Upper lobe of right lung (tissue), 1 donor: ENCODE results near the gene PGM5. TPM values are rescaled to one million over a fixed set of nuclear protein-coding genes. Genes with fewer than 3 reads are reported as not detected.
A peak's percentile ranks its signal among the peaks of the same experiment; 100 is the strongest.

Experiments used
- ATAC-seq: fragments of 200-7000 bp; cut with Tn5 transposase; one replicate; pipeline ENCODE4 v1.9.1; 2020; ENCODE audit warnings: mild to moderate bottlenecking, moderate library complexity
- DNase-seq: peaks from one replicate; pipeline ENCODE4 v3.0.0-alpha.2; 2020
- H3K27ac ChIP-seq: fragments of 200-600 bp; one replicate; pipeline ENCODE4 v1.8.0; 2022
- H3K27me3 ChIP-seq: fragments of 200-600 bp; one replicate; pipeline ENCODE4 v1.8.0; 2022; ENCODE audit warnings: mild to moderate bottlenecking
- H3K36me3 ChIP-seq: fragments of 200-600 bp; one replicate; pipeline ENCODE4 v1.8.0; 2022
- H3K4me1 ChIP-seq: fragments of 200-600 bp; one replicate; pipeline ENCODE4 v1.8.0; 2022
- H3K4me3 ChIP-seq: fragments of 200-600 bp; one replicate; pipeline ENCODE4 v1.8.0; 2022; ENCODE audit warnings: mild to moderate bottlenecking
- H3K9me3 ChIP-seq: fragments of 200-600 bp; one replicate; pipeline ENCODE4 v1.8.0; 2022
- intact Hi-C: fragments of 100-400 bp; cut with DNase I; formaldehyde crosslinking; loops from one replicate; pipeline ENCODE4 v1.11.0; 2022
- total RNA-seq: library from RNA; stranded (reverse); fragmentation: NEBNext Ultra II Directional; extraction: Animal tissue kit (Norgen Biotek cat#: 25700); gene quantifications from one replicate; pipeline ENCODE4 v1.2.1, GENCODE V29; 2021
- TF ChIP-seq, protein P1 (sequence below): fragments of 200-600 bp; IDR thresholded peaks from one replicate; pipeline ENCODE4 v1.8.0; 2022; ENCODE audit warnings: antibody characterized with exemption
- donor health status: DM: no; HTN: yes; CAD: no; lungs with severe emphysema.

Gene PGM5
- total RNA-seq, 1 donor from 2014 or later = 25.0 TPM

DNA sequence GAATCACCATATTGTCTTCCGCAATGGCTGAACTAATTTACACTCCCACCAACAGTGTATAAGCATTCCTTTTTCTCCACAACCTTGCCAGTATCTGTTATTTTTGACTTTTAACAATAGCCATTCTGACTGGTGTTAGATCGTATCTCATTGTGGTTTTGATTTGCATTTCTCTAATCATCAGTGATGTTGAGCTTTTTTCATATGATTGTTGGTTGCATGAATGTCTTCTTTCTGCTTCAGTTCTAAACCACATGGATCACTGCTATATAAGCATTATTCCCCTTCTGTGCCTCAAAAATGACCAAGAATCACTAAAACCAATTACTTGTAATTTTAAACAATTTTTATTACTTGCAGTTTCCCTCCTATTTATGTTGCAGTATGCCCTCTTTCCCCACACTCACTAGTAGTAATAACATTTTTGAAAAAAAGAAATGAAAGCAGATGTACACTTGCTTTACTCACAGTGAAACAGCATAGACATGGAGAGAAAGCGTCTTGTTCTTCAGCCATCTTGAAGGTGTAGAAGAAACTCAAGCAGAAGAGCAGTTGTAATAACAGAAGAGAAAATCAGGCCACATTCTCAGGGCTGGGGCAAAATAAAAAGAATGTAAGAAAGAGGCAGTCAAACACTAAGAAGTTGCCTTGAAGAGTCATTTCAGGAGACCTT, 188.8 kb downstream of the PGM5 start:
- DNase-seq (no peak), ATAC-seq (no peak)
- Histone ChIP-seq H3K4me1 (peaks cover 8% of the 10 kb centered on the region), H3K4me3 (no peak overlapping the region), H3K9me3 (no peaks in the 10 kb centered on the region), H3K27ac (no peak overlapping the region), H3K27me3 (no peaks in the 10 kb centered on the region), H3K36me3 (no peaks in the 10 kb centered on the region)
- TF ChIP-seq, protein P1, sequence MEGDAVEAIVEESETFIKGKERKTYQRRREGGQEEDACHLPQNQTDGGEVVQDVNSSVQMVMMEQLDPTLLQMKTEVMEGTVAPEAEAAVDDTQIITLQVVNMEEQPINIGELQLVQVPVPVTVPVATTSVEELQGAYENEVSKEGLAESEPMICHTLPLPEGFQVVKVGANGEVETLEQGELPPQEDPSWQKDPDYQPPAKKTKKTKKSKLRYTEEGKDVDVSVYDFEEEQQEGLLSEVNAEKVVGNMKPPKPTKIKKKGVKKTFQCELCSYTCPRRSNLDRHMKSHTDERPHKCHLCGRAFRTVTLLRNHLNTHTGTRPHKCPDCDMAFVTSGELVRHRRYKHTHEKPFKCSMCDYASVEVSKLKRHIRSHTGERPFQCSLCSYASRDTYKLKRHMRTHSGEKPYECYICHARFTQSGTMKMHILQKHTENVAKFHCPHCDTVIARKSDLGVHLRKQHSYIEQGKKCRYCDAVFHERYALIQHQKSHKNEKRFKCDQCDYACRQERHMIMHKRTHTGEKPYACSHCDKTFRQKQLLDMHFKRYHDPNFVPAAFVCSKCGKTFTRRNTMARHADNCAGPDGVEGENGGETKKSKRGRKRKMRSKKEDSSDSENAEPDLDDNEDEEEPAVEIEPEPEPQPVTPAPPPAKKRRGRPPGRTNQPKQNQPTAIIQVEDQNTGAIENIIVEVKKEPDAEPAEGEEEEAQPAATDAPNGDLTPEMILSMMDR = no peak
- intact Hi-C loops = no loop called here

DNA sequence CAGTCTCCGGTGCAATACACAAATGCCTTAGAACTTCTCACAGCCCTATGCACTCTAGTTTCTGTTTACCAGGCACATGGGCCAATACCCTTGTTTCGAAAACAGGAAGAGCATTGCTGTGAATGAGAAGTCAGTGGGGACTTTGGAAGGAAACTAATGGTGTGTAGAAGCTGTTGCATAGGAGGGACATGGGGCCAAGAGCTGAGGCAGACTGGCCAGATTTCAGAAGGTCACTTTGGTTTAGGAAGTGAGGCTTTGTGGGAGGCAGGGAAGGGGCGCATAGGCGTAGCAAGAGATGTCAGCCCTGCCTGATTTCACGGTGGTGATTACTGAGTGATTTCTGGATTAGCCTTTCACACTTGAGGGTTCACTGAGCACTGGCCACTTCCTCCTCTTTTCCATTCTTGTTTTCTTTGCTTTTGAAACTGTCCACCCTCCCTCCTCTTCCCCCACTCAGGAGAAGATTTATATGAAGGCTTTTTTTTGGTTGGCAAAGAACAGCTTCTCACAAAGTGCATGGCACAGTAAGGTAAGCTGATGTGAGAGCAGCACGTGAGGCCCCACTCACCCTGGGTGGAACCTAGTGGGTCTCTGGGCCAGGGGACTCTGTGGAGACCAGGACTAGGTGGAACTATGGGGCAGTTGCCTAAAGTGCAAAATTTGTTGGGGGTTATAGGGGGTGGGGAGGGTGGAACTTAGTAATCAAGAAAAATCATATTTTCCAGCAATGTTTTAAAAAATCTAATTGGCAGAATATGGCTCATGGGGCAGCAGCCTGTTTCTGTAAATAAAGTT, 190.4 kb downstream of the PGM5 start:
- Histone ChIP-seq H3K4me1 (peaks cover under 1% of the 10 kb centered on the region), H3K27me3 (no peaks in the 10 kb centered on the region), H3K27ac (peak overlapping the region; percentile 67), H3K4me3 (no peak overlapping the region), H3K36me3 (no peaks in the 10 kb centered on the region), H3K9me3 (no peaks in the 10 kb centered on the region)
- TF ChIP-seq, protein P1 = no peak
- ATAC-seq (peak; percentile 87), DNase-seq (no peak)
- intact Hi-C loops = no loop called here

DNA sequence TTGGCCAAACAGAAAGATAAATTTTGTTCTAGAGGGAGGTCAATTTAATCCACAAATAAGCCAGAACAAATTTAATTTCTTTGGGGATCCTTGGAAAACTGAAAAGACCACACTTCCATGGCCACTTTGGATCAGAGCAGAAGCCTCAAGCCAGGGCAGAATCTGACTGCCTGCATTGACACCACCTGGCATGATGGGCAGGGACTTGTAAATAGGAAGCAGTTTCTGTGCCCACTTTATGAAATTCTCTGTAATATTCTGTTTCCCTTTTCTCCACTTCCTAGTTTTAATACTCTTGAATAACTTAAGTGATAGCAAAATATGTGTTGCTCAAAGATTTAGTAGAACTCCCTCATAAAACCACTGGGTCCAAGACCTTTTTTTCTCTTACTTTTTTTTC, 191.0 kb downstream of the PGM5 start:
- Histone ChIP-seq H3K27me3 (no peaks in the 10 kb centered on the region), H3K4me1 (no peaks in the 10 kb centered on the region), H3K4me3 (no peak overlapping the region), H3K27ac (peak overlapping the region; percentile 67), H3K9me3 (no peaks in the 10 kb centered on the region), H3K36me3 (no peaks in the 10 kb centered on the region)
- intact Hi-C loops = no loop called here
- DNase-seq = no peak
- TF ChIP-seq, protein P1 = no peak
- ATAC-seq = peak; percentile 72

DNA sequence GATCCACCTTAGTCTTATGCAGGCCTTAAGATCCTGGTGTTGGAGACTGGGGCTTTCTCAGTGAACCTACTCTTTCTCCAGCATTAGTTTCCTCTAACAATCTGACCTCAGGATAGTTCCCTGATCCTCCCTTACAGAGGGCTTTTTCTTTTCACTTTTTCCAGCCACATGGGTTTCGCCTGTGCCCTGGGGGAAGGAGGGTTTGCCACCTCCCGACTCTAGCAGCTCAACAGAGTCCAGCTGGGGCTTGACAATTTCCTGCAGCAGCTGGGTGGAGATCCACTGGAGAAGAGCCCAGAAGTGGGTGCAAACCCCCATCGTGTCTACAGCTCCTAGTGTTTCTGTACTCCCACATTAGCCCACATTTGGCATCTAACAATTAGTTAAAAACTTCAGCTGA, 191.8 kb downstream of the PGM5 start:
- Histone ChIP-seq H3K4me1 (no peaks in the 10 kb centered on the region), H3K27me3 (no peaks in the 10 kb centered on the region), H3K9me3 (no peaks in the 10 kb centered on the region), H3K36me3 (no peaks in the 10 kb centered on the region), H3K27ac (peak overlapping the region; percentile 43), H3K4me3 (no peak overlapping the region)
- ATAC-seq (no peak), DNase-seq (no peak)
- intact Hi-C loops = no loop called here
- TF ChIP-seq, protein P1 = no peak

DNA sequence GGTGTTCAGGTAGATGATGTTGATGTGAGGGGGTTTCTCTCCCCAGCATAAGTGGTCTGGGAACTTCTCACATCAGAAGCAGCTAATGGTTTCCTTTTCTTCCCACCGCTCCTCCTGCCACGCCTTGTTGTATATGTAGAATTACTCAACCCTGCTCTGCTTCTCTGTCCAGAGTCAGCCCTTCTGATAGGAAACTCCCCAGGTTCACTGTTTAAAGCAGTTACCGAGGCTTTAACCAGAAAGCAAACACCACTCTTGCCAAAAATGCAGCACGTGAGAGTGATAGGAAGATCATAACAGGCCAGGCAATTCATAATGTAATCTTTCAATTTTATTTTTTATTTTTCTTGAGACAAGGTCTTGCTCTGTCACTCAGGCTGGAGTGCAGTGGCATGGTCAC, 194.8 kb downstream of the PGM5 start:
- H3K9me3 ChIP-seq = no peaks in the 10 kb centered on the region
- H3K27me3 ChIP-seq = no peaks in the 10 kb centered on the region
- no peaks in the 10 kb centered on the region for H3K36me3 ChIP-seq
- ATAC-seq (peak; percentile 65), DNase-seq (no peak)
- intact Hi-C loops = no loop called here
- H3K4me3 ChIP-seq = no peak overlapping the region
- H3K27ac ChIP-seq = no peak overlapping the region
- H3K4me1 ChIP-seq = no peaks in the 10 kb centered on the region
- TF ChIP-seq, protein P1 = no peak
